ENCODE results near the gene CSNK1G3.

DNA sequence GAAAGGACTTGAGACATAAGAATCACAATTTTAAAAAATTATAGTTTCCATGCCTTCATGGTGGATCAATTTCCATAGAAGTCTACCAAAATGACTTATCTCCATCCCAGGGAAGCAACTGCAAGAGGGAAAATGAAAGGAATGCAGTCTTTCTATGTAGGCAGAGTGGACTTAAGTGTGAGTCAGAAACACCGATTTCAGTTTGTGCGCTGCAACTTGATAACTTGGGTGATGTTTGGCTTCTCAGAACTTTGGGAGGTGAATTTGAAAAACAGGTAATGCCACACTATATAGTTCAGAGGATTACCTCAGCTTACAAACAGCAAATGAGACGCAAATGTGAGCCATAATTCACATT lies 708 bp upstream of the CSNK1G3 start:
- TF ChIP-seq, protein P1, sequence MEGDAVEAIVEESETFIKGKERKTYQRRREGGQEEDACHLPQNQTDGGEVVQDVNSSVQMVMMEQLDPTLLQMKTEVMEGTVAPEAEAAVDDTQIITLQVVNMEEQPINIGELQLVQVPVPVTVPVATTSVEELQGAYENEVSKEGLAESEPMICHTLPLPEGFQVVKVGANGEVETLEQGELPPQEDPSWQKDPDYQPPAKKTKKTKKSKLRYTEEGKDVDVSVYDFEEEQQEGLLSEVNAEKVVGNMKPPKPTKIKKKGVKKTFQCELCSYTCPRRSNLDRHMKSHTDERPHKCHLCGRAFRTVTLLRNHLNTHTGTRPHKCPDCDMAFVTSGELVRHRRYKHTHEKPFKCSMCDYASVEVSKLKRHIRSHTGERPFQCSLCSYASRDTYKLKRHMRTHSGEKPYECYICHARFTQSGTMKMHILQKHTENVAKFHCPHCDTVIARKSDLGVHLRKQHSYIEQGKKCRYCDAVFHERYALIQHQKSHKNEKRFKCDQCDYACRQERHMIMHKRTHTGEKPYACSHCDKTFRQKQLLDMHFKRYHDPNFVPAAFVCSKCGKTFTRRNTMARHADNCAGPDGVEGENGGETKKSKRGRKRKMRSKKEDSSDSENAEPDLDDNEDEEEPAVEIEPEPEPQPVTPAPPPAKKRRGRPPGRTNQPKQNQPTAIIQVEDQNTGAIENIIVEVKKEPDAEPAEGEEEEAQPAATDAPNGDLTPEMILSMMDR (IDR thresholded peaks at IDR 0.05) = no peak
- no peak for TF ChIP-seq POLR2A (IDR thresholded peaks at IDR 0.05)
- no peak for TF ChIP-seq POLR2AphosphoS5 (IDR thresholded peaks at IDR 0.05)
